Measurements from ENCODE around the gene RPL7A. TPM values are rescaled to one million over a fixed set of nuclear protein-coding genes. Genes with fewer than 3 reads are reported as not detected.

The RPL7A gene
- total RNA-seq, 3 donors from 2014 or later (not counting 1 experiment from before 2014, with no cell fraction given), result 1,409 to 1,616 (median 1,600) TPM

GRCh38 chr9:133357656-133358055 is 9.6 kb downstream of the RPL7A start:
- no peak overlapping the region for H3K4me3 ChIP-seq (ENCODE audit: low read length)
- ATAC-seq, result no peak
- H3K27me3 ChIP-seq (ENCODE audit: control insufficient read depth, insufficient read depth, low read length), result no peaks in the 10 kb centered on the region
- TF ChIP-seq CTCF (IDR thresholded peaks at IDR 0.05), result no peak
- Mint-ChIP-seq H3K4me1 (peaks cover 22 to 40% of the 10 kb centered on the region in 2 donors), H3K9me3 (no peaks in the 10 kb centered on the region), H3K36me3 (no peaks in the 10 kb centered on the region), H3K4me3 (peak overlapping the region; percentile 87), H3K27me3 (ENCODE audit: low read depth in 2 of 2) (no peaks in the 10 kb centered on the region), H3K27ac (peak overlapping the region; percentile 77 to 87)
- 95% methylated on average over 14 of the region's 14 CpGs for WGBS (ENCODE audit: insufficient coverage)
- peaks cover 37% of the 10 kb centered on the region for H3K4me1 ChIP-seq (ENCODE audit: control insufficient read depth, insufficient read depth, low read length)
- no peak for DNase-seq
- H3K36me3 ChIP-seq (ENCODE audit: control insufficient read depth, insufficient read depth, low read length), result peaks cover 44% of the 10 kb centered on the region
- H3K27ac ChIP-seq (ENCODE audit: low read length), result no peak overlapping the region
- no peaks in the 10 kb centered on the region for H3K9me3 ChIP-seq (ENCODE audit: control insufficient read depth, insufficient read depth, low read length)
- intact Hi-C loops (cut with micrococcal nuclease), result loop anchor here (2.0 kb wide), 1 partner anchor 13 kb away; no protein-coding TSS in a partner anchor

GRCh38 chr9:133359399-133360175 is 11.6 kb downstream of the RPL7A start:
- no peak for TF ChIP-seq CTCF (IDR thresholded peaks at IDR 0.05)
- Histone ChIP-seq H3K9me3 (ENCODE audit: control insufficient read depth, insufficient read depth, low read length) (no peaks in the 10 kb centered on the region), H3K4me1 (ENCODE audit: control insufficient read depth, insufficient read depth, low read length) (peaks cover 37% of the 10 kb centered on the region), H3K27me3 (ENCODE audit: control insufficient read depth, insufficient read depth, low read length) (no peaks in the 10 kb centered on the region), H3K36me3 (ENCODE audit: control insufficient read depth, insufficient read depth, low read length) (peaks cover 43% of the 10 kb centered on the region), H3K27ac (ENCODE audit: low read length) (no peak overlapping the region), H3K4me3 (ENCODE audit: low read length) (no peak overlapping the region)
- Mint-ChIP-seq H3K4me3 (no peak overlapping the region), H3K27ac (peak overlapping the region; percentile 77 to 87), H3K9me3 (no peaks in the 10 kb centered on the region), H3K36me3 (peaks cover 7% of the 10 kb centered on the region), H3K27me3 (ENCODE audit: low read depth in 2 of 2) (no peaks in the 10 kb centered on the region), H3K4me1 (peaks cover 21 to 47% of the 10 kb centered on the region in 2 donors)
- no peak for ATAC-seq
- DNase-seq, result peak in 1 of 2 donors; percentile 50
- intact Hi-C loops (cut with micrococcal nuclease), result no loop called here
- 89% methylated on average over 20 of the region's 20 CpGs for WGBS (ENCODE audit: insufficient coverage)

GRCh38 chr9:133360400-133361393 is 12.7 kb downstream of the RPL7A start:
- H3K27me3 Mint-ChIP-seq (ENCODE audit: low read depth in 2 of 2), result no peaks in the 10 kb centered on the region
- intact Hi-C loops (cut with micrococcal nuclease), result no loop called here
- no peak for TF ChIP-seq CTCF (IDR thresholded peaks at IDR 0.05)
- 87% methylated on average over 21 of the region's 21 CpGs for WGBS (ENCODE audit: insufficient coverage)
- DNase-seq (no peak), ATAC-seq (no peak)
- H3K27me3 ChIP-seq (ENCODE audit: control insufficient read depth, insufficient read depth, low read length), result no peaks in the 10 kb centered on the region
- H3K4me1 ChIP-seq (ENCODE audit: control insufficient read depth, insufficient read depth, low read length), result peaks cover 26% of the 10 kb centered on the region
- no peaks in the 10 kb centered on the region for H3K9me3 Mint-ChIP-seq
- no peaks in the 10 kb centered on the region for H3K9me3 ChIP-seq (ENCODE audit: control insufficient read depth, insufficient read depth, low read length)
- no peak overlapping the region for H3K4me3 Mint-ChIP-seq
- no peak overlapping the region for H3K27ac ChIP-seq (ENCODE audit: low read length)
- no peak overlapping the region for H3K4me3 ChIP-seq (ENCODE audit: low read length)
- H3K36me3 ChIP-seq (ENCODE audit: control insufficient read depth, insufficient read depth, low read length), result peaks cover 53% of the 10 kb centered on the region
- H3K27ac Mint-ChIP-seq, result peak overlapping the region; percentile 29 to 64
- peaks cover 7% of the 10 kb centered on the region for H3K36me3 Mint-ChIP-seq
- peaks cover 21 to 47% of the 10 kb centered on the region in 2 donors for H3K4me1 Mint-ChIP-seq
